GM23338 (cell line): ENCODE results near the gene ADAMTS5.

Experiments
- POLR2AphosphoS5 ChIP-seq: IDR thresholded peaks from 2 replicates; pipeline ENCODE4 v1.6.1; 2016; ENCODE audit warnings: antibody characterized with exemption, low read depth
- TF ChIP-seq, protein P1 (sequence below), 2 experiments: fragments of 200-600 bp in 1 of 2; sonication (generic) in 1 of 2; conservative IDR thresholded peaks; 2 replicates each; pipeline versions ENCODE4 v1.5.1 to v1.6.1; 2016 to 2017; ENCODE audit warnings: antibody characterized with exemption in 2 of 2, low read depth in 2 of 2, mild to moderate bottlenecking in 2 of 2, moderate library complexity in 1 of 2

DNA sequence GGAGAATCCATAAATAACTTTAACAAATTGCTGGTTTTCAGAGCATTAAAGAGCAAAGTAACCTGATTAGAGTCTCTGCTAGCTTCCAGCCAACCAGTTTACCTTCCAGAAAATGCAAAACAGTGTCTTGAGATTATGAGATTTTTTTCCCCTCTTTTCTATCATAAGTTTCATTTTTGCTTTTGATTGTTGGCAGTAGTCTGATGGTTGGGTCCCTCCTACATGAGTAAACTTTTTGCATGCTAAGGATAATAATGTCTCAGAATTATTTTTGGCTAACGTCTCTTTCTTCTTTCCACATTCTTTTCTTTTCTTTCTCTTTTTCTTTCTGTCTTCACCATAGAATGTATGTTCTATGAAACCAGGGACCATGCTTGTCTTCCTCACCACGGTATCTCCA lies 6.3 kb upstream of the ADAMTS5 start:
- TF ChIP-seq, protein P1, sequence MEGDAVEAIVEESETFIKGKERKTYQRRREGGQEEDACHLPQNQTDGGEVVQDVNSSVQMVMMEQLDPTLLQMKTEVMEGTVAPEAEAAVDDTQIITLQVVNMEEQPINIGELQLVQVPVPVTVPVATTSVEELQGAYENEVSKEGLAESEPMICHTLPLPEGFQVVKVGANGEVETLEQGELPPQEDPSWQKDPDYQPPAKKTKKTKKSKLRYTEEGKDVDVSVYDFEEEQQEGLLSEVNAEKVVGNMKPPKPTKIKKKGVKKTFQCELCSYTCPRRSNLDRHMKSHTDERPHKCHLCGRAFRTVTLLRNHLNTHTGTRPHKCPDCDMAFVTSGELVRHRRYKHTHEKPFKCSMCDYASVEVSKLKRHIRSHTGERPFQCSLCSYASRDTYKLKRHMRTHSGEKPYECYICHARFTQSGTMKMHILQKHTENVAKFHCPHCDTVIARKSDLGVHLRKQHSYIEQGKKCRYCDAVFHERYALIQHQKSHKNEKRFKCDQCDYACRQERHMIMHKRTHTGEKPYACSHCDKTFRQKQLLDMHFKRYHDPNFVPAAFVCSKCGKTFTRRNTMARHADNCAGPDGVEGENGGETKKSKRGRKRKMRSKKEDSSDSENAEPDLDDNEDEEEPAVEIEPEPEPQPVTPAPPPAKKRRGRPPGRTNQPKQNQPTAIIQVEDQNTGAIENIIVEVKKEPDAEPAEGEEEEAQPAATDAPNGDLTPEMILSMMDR (conservative IDR thresholded peaks at IDR 0.05; ENCODE audit: low read depth in 2 of 2): no peak
- TF ChIP-seq POLR2AphosphoS5: no peak
